ENCODE measurements around the gene KATNB1. TPM values are rescaled to one million over a fixed set of nuclear protein-coding genes. Genes with fewer than 3 reads are reported as not detected.
A peak's percentile ranks its signal among the peaks of the same experiment; 100 is the strongest.

KATNB1 gene
- total RNA-seq, 1 donor from 2014 or later: 33.5 TPM

- no peak for DNase-seq (ENCODE audit: low spot score)
- Histone ChIP-seq H3K27ac (no peak overlapping the region), H2AFZ (replicated peaks) (no peak overlapping the region), H3K36me3 (no peaks in the 10 kb centered on the region), H3K4me3 (no peak overlapping the region), H4K20me1 (ENCODE audit: low read depth) (no peaks in the 10 kb centered on the region), H3K4me2 (no peak overlapping the region), H3K79me2 (ENCODE audit: low read depth) (no peaks in the 10 kb centered on the region), H3K9me3 (ENCODE audit: low read depth) (no peaks in the 10 kb centered on the region), H3K9ac (no peak overlapping the region), H3K4me1 (no peaks in the 10 kb centered on the region), H3K27me3 (no peaks in the 10 kb centered on the region), H3F3A (ENCODE audit: low read depth) (no peaks in the 10 kb centered on the region)
- H3K4me3 Mint-ChIP-seq: no peak overlapping the region
- TF ChIP-seq CTCF (IDR thresholded peaks at IDR 0.05): no peak
- TF ChIP-seq EZH2 (IDR thresholded peaks at IDR 0.05): no peak
- no peak for TF ChIP-seq EZH2phosphoT487 (IDR thresholded peaks at IDR 0.05)
- H3K27ac Mint-ChIP-seq: no peak overlapping the region
- H3K36me3 Mint-ChIP-seq: no peaks in the 10 kb centered on the region
- H3K4me1 Mint-ChIP-seq: no peaks in the 10 kb centered on the region
- peaks cover 5% of the 10 kb centered on the region for H3K27me3 Mint-ChIP-seq (ENCODE audit: insufficient read depth, low read depth)
- H3K9me3 Mint-ChIP-seq: no peaks in the 10 kb centered on the region
These were observed 22.0 kb upstream of the KATNB1 start for GRCh38 chr16:57713596-57713995.

- Histone ChIP-seq H2AFZ (replicated peaks) (no peak overlapping the region), H3K4me2 (no peak overlapping the region), H3K79me2 (ENCODE audit: low read depth) (no peaks in the 10 kb centered on the region), H4K20me1 (ENCODE audit: low read depth) (no peaks in the 10 kb centered on the region), H3K9me3 (ENCODE audit: low read depth) (no peaks in the 10 kb centered on the region), H3K36me3 (no peaks in the 10 kb centered on the region), H3F3A (ENCODE audit: low read depth) (no peaks in the 10 kb centered on the region), H3K9ac (no peak overlapping the region), H3K4me3 (no peak overlapping the region), H3K27me3 (no peaks in the 10 kb centered on the region), H3K27ac (no peak overlapping the region), H3K4me1 (no peaks in the 10 kb centered on the region)
- Mint-ChIP-seq H3K4me1 (no peaks in the 10 kb centered on the region), H3K36me3 (no peaks in the 10 kb centered on the region), H3K4me3 (no peak overlapping the region), H3K9me3 (no peaks in the 10 kb centered on the region), H3K27ac (no peak overlapping the region), H3K27me3 (ENCODE audit: insufficient read depth, low read depth) (peaks cover 7% of the 10 kb centered on the region)
- no peak for DNase-seq (ENCODE audit: low spot score)
- TF ChIP-seq EZH2 (IDR thresholded peaks at IDR 0.05) (no peak), CTCF (IDR thresholded peaks at IDR 0.05) (no peak), EZH2phosphoT487 (IDR thresholded peaks at IDR 0.05) (no peak)
These were observed 21.5 kb upstream of the KATNB1 start for GRCh38 chr16:57714047-57714446.

- H3K4me1 Mint-ChIP-seq: peaks cover 4% of the 10 kb centered on the region
- Histone ChIP-seq H4K20me1 (ENCODE audit: low read depth) (no peaks in the 10 kb centered on the region), H3K9ac (no peak overlapping the region), H3K4me3 (no peak overlapping the region), H3K36me3 (no peaks in the 10 kb centered on the region), H3F3A (ENCODE audit: low read depth) (no peaks in the 10 kb centered on the region), H3K27ac (no peak overlapping the region), H2AFZ (replicated peaks) (no peak overlapping the region), H3K4me1 (no peaks in the 10 kb centered on the region), H3K4me2 (no peak overlapping the region), H3K79me2 (ENCODE audit: low read depth) (no peaks in the 10 kb centered on the region), H3K9me3 (ENCODE audit: low read depth) (no peaks in the 10 kb centered on the region), H3K27me3 (no peaks in the 10 kb centered on the region)
- no peaks in the 10 kb centered on the region for H3K36me3 Mint-ChIP-seq
- peaks cover 9% of the 10 kb centered on the region for H3K27me3 Mint-ChIP-seq (ENCODE audit: insufficient read depth, low read depth)
- H3K27ac Mint-ChIP-seq: no peak overlapping the region
- TF ChIP-seq CTCF (IDR thresholded peaks at IDR 0.05) (peak; percentile 56), EZH2 (IDR thresholded peaks at IDR 0.05) (no peak)
- peak; percentile 63 for DNase-seq (ENCODE audit: low spot score)
- H3K9me3 Mint-ChIP-seq: no peaks in the 10 kb centered on the region
- no peak overlapping the region for H3K4me3 Mint-ChIP-seq
These were observed 15.4 kb upstream of the KATNB1 start for GRCh38 chr16:57720142-57720575.

Data from neural progenitor cell (in vitro differentiated cells).